ENCODE data around the gene SPATC1L. TPM values are rescaled to one million over a fixed set of nuclear protein-coding genes. Genes with fewer than 3 reads are reported as not detected.
"Not testable (repeated sequence)": the region's sequence is repeated elsewhere in the genome, so short reads cannot be mapped to it uniquely, and the experiment has no call there.

SPATC1L gene
- total RNA-seq, 2 experiments from 2014 or later, result 4.2 to 4.8 TPM

DNA sequence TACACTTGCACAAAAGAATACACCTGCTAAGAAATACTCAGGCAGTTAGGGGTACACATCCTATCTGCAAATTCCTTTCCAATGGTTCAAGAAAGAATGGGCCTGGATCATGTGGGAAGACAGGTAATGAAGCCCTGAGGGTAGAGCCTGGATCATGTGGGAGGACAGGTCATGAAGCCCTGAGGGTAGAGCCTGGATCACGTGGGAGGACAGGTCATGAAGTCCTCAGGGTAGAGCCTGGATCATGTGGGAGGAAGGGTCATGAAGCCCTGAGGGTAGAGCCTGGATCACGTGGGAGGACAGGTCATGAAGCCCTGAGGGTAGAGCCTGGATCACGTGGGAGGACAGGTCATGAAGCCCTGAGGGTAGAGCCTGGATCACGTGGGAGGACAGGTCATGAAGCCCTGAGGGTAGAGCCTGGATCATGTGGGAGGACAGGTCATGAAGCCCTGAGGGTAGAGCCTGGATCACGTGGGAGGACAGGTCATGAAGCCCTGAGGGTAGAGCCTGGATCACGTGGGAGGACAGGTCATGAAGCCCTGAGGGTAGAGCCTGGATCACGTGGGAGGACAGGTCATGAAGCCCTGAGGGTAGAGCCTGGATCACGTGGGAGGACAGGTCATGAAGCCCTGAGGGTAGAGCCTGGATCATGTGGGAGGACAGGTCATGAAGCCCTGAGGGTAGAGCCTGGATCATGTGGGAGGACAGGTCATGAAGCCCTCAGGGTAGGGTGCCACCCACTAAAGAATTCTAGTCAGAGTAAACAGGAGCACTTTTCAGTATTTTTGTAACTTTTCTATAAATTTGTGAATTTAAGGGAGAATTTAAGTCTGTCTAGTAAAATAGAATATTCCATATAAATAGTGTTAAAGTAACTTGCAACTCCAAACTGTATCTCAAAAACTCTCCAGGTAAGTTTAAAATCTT, 16.9 kb upstream of the SPATC1L start:
- H3K27ac Mint-ChIP-seq; DNase-seq; CTCF ChIA-PET; H3K9me3 Mint-ChIP-seq (ENCODE audit: low read depth); ATAC-seq; H3K27me3 Mint-ChIP-seq; H3K4me1 Mint-ChIP-seq; H3K4me3 Mint-ChIP-seq: not testable (repeated sequence)
- peaks cover 15% of the 10 kb centered on the region for H3K36me3 Mint-ChIP-seq

DNA sequence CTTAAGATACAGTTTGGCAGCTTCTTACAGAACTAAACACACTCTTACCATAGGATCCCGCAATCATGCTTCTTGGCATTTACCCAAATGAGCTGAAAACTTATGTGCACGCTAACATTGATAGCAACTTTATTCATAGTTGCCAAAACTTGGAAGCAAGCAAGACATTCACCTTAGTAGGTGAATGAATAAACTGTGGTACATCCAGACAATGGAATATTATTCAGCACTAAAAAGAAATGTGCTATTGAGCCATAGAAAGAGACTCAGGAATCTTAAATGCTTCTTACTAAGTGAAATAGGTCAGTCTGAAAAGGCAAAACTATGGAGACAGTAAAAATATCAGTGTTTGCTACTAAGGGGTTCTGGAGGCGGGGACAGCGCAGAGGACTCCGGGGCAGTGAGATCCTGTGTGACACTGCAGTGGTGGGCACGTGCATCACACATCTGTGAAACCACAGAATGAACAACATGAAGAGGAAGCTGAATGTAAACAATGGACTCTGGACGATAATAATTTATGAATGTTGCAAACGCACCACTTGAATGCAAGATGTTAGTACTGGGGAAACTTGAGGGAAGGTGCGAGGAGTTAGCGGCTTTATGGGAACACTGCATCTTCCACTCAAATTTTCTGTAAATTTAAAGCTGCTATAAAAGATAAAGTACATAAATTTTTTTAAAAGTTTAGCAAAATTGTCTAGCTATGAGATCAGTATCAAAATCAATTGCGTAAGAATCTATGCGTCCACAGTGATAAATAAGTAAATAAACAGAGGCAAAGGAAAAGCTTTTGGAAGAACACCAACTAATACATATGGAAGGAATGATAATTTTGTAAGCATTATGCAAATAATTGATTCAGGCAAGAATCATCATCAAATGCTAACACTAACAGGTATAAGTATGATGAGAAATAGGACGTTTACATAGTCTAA, 15.4 kb upstream of the SPATC1L start:
- ATAC-seq (no peak), DNase-seq (no peak)
- Mint-ChIP-seq H3K4me1 (no peaks in the 10 kb centered on the region), H3K27ac (no peak overlapping the region), H3K4me3 (no peak overlapping the region), H3K9me3 (ENCODE audit: low read depth) (no peaks in the 10 kb centered on the region), H3K27me3 (no peaks in the 10 kb centered on the region), H3K36me3 (peaks cover 14% of the 10 kb centered on the region)
- CTCF ChIA-PET, result no interaction called here

GRCh38 chr21:46196733-46197132, 12.5 kb upstream of the SPATC1L start:
- ATAC-seq (no peak), DNase-seq (no peak)
- Mint-ChIP-seq H3K4me3 (no peak overlapping the region), H3K9me3 (ENCODE audit: low read depth) (no peaks in the 10 kb centered on the region), H3K27ac (no peak overlapping the region), H3K36me3 (peaks cover 30% of the 10 kb centered on the region), H3K4me1 (no peaks in the 10 kb centered on the region), H3K27me3 (no peaks in the 10 kb centered on the region)
- CTCF ChIA-PET, result no interaction called here

- no peaks in the 10 kb centered on the region for H3K9me3 Mint-ChIP-seq (ENCODE audit: low read depth)
- no peaks in the 10 kb centered on the region for H3K4me1 Mint-ChIP-seq
- DNase-seq (no peak), ATAC-seq (no peak)
- CTCF ChIA-PET, result no interaction called here
- H3K27me3 Mint-ChIP-seq, result no peaks in the 10 kb centered on the region
- no peak overlapping the region for H3K27ac Mint-ChIP-seq
- peaks cover 30% of the 10 kb centered on the region for H3K36me3 Mint-ChIP-seq
- no peak overlapping the region for H3K4me3 Mint-ChIP-seq
Measured at GRCh38 chr21:46195595-46196195, 11.4 kb upstream of the SPATC1L start.

GRCh38 chr21:46194374-46195334, 10.4 kb upstream of the SPATC1L start:
- H3K27me3 Mint-ChIP-seq, result no peaks in the 10 kb centered on the region
- DNase-seq (peak; percentile 31), ATAC-seq (no peak)
- H3K9me3 Mint-ChIP-seq (ENCODE audit: low read depth), result no peaks in the 10 kb centered on the region
- peaks cover 28% of the 10 kb centered on the region for H3K36me3 Mint-ChIP-seq
- H3K4me1 Mint-ChIP-seq, result no peaks in the 10 kb centered on the region
- H3K27ac Mint-ChIP-seq, result no peak overlapping the region
- no peak overlapping the region for H3K4me3 Mint-ChIP-seq
- CTCF ChIA-PET, result no interaction called here

GRCh38 chr21:46193829-46194373, 9.6 kb upstream of the SPATC1L start:
- ATAC-seq (no peak), DNase-seq (no peak)
- Mint-ChIP-seq H3K27ac (no peak overlapping the region), H3K4me3 (no peak overlapping the region), H3K36me3 (peaks cover 24% of the 10 kb centered on the region), H3K27me3 (no peaks in the 10 kb centered on the region), H3K4me1 (no peaks in the 10 kb centered on the region), H3K9me3 (ENCODE audit: low read depth) (no peaks in the 10 kb centered on the region)
- CTCF ChIA-PET, result no interaction called here

- Mint-ChIP-seq H3K4me3 (no peak overlapping the region), H3K27me3 (no peaks in the 10 kb centered on the region), H3K9me3 (ENCODE audit: low read depth) (no peaks in the 10 kb centered on the region), H3K36me3 (peaks cover 18% of the 10 kb centered on the region), H3K4me1 (peaks cover 3% of the 10 kb centered on the region), H3K27ac (no peak overlapping the region)
- CTCF ChIA-PET, result no interaction called here
- DNase-seq (peak; percentile 35), ATAC-seq (no peak)
Measured at GRCh38 chr21:46191686-46192575, 7.7 kb upstream of the SPATC1L start.

DNA sequence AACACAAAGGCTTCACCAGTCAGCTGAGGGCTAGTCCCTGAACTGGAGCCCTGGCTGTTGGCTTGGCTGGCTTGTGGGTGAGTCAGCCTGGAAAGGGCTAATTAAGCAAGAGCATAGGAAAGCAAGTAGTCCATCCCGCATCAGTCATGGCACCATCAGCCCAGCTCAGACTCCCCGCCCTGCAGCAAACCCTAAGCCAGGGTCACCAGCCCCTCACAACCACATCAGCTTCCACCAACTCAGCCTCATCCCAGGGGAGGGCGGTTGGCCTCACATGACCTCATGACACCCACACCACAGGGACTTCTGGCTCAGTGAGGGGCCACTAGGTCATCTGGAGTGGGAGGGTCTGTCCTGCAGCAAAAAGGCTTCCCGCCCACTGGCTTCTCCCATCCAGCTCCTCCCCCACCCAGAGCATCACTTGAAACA, 7.0 kb upstream of the SPATC1L start:
- CTCF ChIA-PET, result no interaction called here
- no peaks in the 10 kb centered on the region for H3K27me3 Mint-ChIP-seq
- ATAC-seq (no peak), DNase-seq (peak; percentile 31)
- H3K9me3 Mint-ChIP-seq (ENCODE audit: low read depth), result no peaks in the 10 kb centered on the region
- H3K36me3 Mint-ChIP-seq, result peaks cover 18% of the 10 kb centered on the region
- H3K4me1 Mint-ChIP-seq, result peaks cover 3% of the 10 kb centered on the region
- H3K27ac Mint-ChIP-seq, result no peak overlapping the region
- no peak overlapping the region for H3K4me3 Mint-ChIP-seq

DNA sequence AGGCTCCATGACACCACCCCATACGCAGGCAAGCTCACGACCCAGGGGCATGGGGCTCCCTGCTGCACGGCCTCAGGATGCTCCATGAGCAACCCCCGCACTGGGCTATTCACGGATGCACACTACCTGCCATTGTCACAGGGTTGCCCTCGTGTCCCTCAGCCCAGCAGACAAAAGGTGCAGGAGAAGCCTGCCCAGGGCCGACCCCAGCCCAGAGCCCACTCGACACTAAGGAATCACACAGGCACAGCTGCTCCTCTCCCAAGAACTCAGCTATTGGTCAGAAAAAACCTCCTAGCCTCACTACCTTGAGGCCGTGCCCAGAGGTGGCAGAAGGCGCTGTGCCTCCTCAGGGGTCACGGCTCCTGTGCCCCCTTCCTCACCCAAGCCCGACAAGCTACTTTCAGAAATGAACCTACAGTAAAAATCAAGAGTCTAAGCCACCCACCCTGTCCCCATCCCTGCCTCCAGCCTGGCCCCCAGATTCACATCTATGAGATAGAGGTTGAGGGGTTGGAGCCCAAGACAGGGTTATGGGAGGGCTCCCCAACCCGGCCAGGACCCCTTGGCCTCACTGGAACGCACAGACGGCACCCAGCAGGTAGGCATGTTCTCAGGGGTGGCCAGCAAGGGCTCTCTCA, 6.4 kb upstream of the SPATC1L start:
- Mint-ChIP-seq H3K4me3 (no peak overlapping the region), H3K27me3 (no peaks in the 10 kb centered on the region), H3K9me3 (ENCODE audit: low read depth) (no peaks in the 10 kb centered on the region), H3K36me3 (peaks cover 18% of the 10 kb centered on the region), H3K27ac (no peak overlapping the region), H3K4me1 (peaks cover 8% of the 10 kb centered on the region)
- CTCF ChIA-PET, result no interaction called here
- ATAC-seq (no peak), DNase-seq (peak; percentile 29)

DNA sequence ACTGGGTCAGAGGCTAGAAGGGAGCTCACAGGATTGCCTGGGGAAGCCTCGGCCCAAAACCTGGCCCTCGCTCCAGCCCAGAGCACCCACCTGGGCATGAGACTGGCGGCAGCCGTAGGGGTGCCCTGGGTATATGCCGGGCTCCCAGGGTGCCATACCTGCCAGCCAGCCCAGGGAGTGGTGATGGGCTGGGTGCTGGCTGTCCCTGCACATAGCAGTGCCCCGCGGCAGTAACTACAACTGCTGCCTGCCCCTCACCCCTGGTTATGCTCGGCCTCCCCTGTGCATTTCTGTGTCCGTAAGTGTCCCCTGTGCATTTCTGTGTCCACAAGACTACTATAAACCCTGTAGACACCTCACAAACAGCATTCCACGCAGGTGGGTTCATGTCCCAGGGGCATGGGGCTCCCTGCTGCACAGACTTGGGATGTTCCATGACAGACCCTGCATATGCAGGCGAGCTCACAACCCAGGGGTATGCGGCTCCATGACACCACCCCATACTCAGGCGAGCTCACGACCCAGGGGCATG, 5.8 kb upstream of the SPATC1L start:
- Mint-ChIP-seq H3K36me3 (peaks cover 16% of the 10 kb centered on the region), H3K27ac (no peak overlapping the region), H3K9me3 (ENCODE audit: low read depth) (no peaks in the 10 kb centered on the region), H3K27me3 (no peaks in the 10 kb centered on the region), H3K4me3 (no peak overlapping the region), H3K4me1 (peaks cover 12% of the 10 kb centered on the region)
- ATAC-seq, result no peak
- CTCF ChIA-PET, result interaction anchor here (1.0 kb wide), 1 partner anchor 46 kb away, joined by 3 read pairs; no protein-coding TSS in a partner anchor
- DNase-seq, result peak; percentile 26
